Muscle of arm (tissue), 12 donors: ENCODE measurements around the gene GPR37. TPM values are rescaled to one million over a fixed set of nuclear protein-coding genes. Genes with fewer than 3 reads are reported as not detected.

ENCODE experiments used
- DNase-seq: peaks from one replicate; pipeline ENCODE4 v3.0.0-alpha.2; 2013
- polyA plus RNA-seq, 12 donors: library from polyadenylated mRNA; unstranded; fragments of 120-200 nt; gene quantifications; one replicate each; pipeline ENCODE4 v1.2.1, GENCODE V29; 2013; ENCODE audit not compliant: insufficient read length in 12 of 12

GPR37 gene
- polyA plus RNA-seq, 12 donors, result 10.6 to 46.4 (median 23.4) TPM; not detected in 1

GRCh38 chr7:124781907-124782734 lies 16.5 kb upstream of the GPR37 start:
- no peak for DNase-seq

GRCh38 chr7:124781418-124781817 lies 15.8 kb upstream of the GPR37 start:
- no peak for DNase-seq

- no peak for DNase-seq
Measured at GRCh38 chr7:124780608-124781007, 15.0 kb upstream of the GPR37 start.

GRCh38 chr7:124780056-124780455 lies 14.5 kb upstream of the GPR37 start:
- no peak for DNase-seq

GRCh38 chr7:124779620-124780019 lies 14.0 kb upstream of the GPR37 start:
- DNase-seq, result no peak

- no peak for DNase-seq
Measured at GRCh38 chr7:124779194-124779593, 13.6 kb upstream of the GPR37 start.

GRCh38 chr7:124777268-124777667 lies 11.7 kb upstream of the GPR37 start:
- DNase-seq, result no peak

GRCh38 chr7:124776153-124776552 lies 10.6 kb upstream of the GPR37 start:
- no peak for DNase-seq

GRCh38 chr7:124775422-124775821 lies 9.8 kb upstream of the GPR37 start:
- DNase-seq, result no peak

- no peak for DNase-seq
Measured at GRCh38 chr7:124773938-124774337, 8.3 kb upstream of the GPR37 start.

GRCh38 chr7:124773339-124773738 lies 7.7 kb upstream of the GPR37 start:
- DNase-seq, result no peak

- DNase-seq, result no peak
Measured at GRCh38 chr7:124769136-124769535, 3.5 kb upstream of the GPR37 start.

GRCh38 chr7:124768525-124768924 lies 2.9 kb upstream of the GPR37 start:
- no peak for DNase-seq

GRCh38 chr7:124764847-124765400 lies 668 bp downstream of the GPR37 start:
- peak; percentile 5 for DNase-seq

- DNase-seq, result no peak
Measured at GRCh38 chr7:124764051-124764846, 1.3 kb downstream of the GPR37 start.

- peak; percentile 11 for DNase-seq
Measured at GRCh38 chr7:124762611-124763143, 2.9 kb downstream of the GPR37 start.

- DNase-seq, result no peak
Measured at GRCh38 chr7:124761164-124761715, 4.4 kb downstream of the GPR37 start.

GRCh38 chr7:124758327-124758726 lies 7.3 kb downstream of the GPR37 start:
- no peak for DNase-seq

GRCh38 chr7:124754576-124755268 lies 10.9 kb downstream of the GPR37 start:
- no peak for DNase-seq

- peak; percentile 4 for DNase-seq
Measured at GRCh38 chr7:124752310-124752709, 13.3 kb downstream of the GPR37 start.

- no peak for DNase-seq
Measured at GRCh38 chr7:124751027-124751426, 14.6 kb downstream of the GPR37 start.
